Erythroblast (primary cell): ENCODE results near the gene TRAF4.

Experiments
- GATA1 ChIP-seq: IDR thresholded peaks from 2 replicates; pipeline ENCODE4 v1.6.1; 2011; ENCODE audit warnings: low read depth, mild to moderate bottlenecking, control low read depth, low read length, moderate library complexity
- POLR2A ChIP-seq: IDR thresholded peaks from 2 replicates; pipeline ENCODE4 v1.6.1; 2011; ENCODE audit warnings: mild to moderate bottlenecking, low read length

DNA sequence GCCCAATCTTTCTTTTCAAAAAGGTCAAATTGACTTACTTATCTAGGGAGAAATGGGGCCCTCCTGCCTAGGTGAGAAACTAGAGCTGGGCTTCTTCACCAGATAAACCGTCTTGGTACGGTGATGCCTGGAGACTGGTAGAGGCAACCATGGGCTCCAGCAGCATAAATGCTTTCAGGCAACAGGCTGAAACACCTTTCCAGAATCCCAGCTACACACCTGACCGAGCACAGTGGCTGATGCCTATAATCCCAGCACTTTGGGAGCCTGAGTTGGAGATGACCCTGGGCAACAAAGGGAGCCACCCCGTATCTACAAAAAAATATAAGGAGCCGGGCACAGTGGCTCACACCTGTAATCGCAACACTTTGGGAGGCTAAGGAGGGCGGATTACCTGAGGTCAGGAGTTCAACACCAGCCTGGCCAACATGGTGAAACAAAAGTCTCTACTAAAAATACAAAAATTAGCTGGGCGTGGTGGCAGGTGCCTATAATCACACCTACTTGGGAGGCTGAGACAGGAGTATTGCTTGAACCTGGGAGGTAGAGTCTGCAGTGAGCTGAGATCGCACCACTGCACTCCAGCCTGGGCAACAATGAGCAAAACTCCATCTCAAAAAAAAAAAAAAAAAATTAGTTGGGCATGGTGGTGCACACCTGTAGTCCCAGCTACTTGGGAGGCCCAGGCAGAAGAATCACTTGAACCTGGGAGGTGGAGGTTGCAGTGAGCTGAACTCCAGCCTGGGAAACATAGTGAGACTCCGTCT lies 8.0 kb downstream of the TRAF4 start:
- TF ChIP-seq POLR2A (no peak), GATA1 (no peak)
